Bone marrow (tissue), 2 donors: ENCODE data around the gene FMOD.
"Not testable (repeated sequence)": the region's sequence is repeated elsewhere in the genome, so short reads cannot be mapped to it uniquely, and the experiment has no call there.

Experiments
- DNase-seq, 2 donors: peaks; one replicate each; lab custom pipeline; 2025; lab: John Stamatoyannopoulos, UW

Gene FMOD

GRCh38 chr1:203326830-203327683 lies 23.9 kb downstream of the FMOD start:
- peak; percentile 77 to 84 for DNase-seq

GRCh38 chr1:203325418-203326091 lies 25.4 kb downstream of the FMOD start:
- peak in 1 of 2 donors; percentile 22 for DNase-seq

GRCh38 chr1:203325026-203325417 lies 25.9 kb downstream of the FMOD start:
- peak; percentile 40 to 69 for DNase-seq

- no peak for DNase-seq
These were observed 26.6 kb downstream of the FMOD start for GRCh38 chr1:203324105-203325025.

- no peak for DNase-seq
These were observed 27.3 kb downstream of the FMOD start for GRCh38 chr1:203323587-203323986.

GRCh38 chr1:203322500-203323179 lies 28.3 kb downstream of the FMOD start:
- no peak for DNase-seq

- no peak for DNase-seq
These were observed 29.5 kb downstream of the FMOD start for GRCh38 chr1:203321273-203322052.

GRCh38 chr1:203320591-203321272 lies 30.2 kb downstream of the FMOD start:
- DNase-seq = peak in 1 of 2 donors; percentile 98

- DNase-seq = no peak
These were observed 32.7 kb downstream of the FMOD start for GRCh38 chr1:203318229-203318517.

- no peak for DNase-seq
These were observed 33.3 kb downstream of the FMOD start for GRCh38 chr1:203317429-203318228.

- DNase-seq = no peak
These were observed 34.3 kb downstream of the FMOD start for GRCh38 chr1:203316626-203317093.

GRCh38 chr1:203314025-203314759 lies 36.7 kb downstream of the FMOD start:
- DNase-seq = not testable (repeated sequence)

GRCh38 chr1:203311368-203312301 lies 39.3 kb downstream of the FMOD start:
- no peak for DNase-seq

GRCh38 chr1:203308923-203309331 lies 42.0 kb downstream of the FMOD start:
- no peak for DNase-seq

- DNase-seq = no peak
These were observed 42.5 kb downstream of the FMOD start for GRCh38 chr1:203308328-203308922.

GRCh38 chr1:203307641-203308126 lies 43.2 kb downstream of the FMOD start:
- DNase-seq = no peak

- DNase-seq = no peak
These were observed 43.9 kb downstream of the FMOD start for GRCh38 chr1:203306965-203307541.
